Activated CD8-positive, alpha-beta memory T cell treated with anti-CD3 and anti-CD28 coated beads, Interleukin-2, amount 50 U/mL, for 24 hours (primary cell): ENCODE data around the gene MOB3A.
A peak's percentile ranks its signal among the peaks of the same experiment; 100 is the strongest.

Experiments
- DNase-seq: peaks from one replicate; pipeline ENCODE4 v3.0.0-alpha.2; 2020; ENCODE audit errors: extremely low read depth

The MOB3A gene

DNA sequence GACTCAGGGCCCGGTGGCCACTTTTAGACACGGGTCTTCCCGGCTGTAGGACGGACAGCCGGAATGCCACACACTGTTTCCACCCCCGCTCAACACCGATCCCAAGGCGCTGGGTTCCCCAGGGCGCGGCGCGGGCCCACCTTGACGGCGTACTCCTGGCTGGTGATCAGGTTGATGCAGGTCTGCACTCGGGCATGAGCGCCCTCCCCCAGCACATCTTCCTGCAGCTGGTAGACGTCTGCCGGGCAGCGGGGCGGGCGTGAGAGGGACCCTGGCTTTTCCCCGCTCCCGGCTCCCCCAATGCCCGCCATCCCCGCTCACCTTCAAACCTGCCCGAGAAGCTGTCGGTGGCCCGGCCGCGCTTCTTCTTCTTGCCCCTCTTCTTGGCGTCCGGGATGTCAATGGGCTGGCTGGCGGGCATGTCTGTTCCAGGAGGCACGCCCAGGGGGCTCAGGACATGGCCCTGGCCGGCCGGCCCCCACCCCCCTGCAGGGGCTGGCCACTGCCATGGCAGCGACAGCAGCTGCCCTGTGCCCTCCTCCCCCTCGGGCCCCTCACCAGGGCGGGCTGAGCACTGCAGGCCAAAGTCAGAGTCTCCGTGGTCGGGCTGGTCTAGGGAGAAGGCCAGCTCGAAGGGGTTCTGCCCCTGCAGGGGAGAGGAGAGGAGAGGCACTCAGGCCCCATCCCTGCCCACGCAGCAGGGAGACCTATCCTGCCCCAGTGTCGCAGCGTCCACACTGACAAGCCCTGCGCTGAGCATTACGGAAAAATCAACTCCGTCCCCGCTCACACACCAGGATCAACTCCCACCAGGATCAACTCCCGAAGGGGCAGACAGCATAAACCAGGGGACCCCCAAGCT lies 49.8 kb downstream of the MOB3A start:
- no peak for DNase-seq

DNA sequence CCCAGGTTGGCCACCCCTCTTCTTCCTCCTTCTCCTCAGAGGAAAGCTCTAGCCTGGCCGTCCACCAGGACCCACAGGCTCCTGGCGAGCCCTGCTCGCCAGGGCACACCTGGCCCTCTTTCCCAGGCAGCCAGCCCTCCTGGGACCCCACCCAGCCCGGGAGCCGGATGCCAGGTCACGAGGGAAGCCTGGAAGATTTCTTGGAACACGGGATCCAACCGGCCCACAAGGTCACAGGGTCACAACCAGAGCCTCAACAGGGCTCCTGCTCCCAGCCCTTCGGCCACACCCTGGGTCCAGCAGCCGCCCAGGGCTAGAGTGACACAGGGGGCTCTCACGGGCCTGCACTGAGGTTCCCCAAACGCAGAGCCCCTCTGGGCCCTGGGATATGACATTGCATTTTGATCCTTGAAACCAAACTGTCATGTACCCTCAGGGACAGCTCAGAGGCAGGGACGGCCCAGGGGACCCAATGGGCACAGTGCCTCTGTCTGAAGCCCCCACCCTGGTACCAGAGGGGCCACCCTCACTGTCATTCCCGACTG lies 50.6 kb downstream of the MOB3A start:
- DNase-seq = no peak

GRCh38 chr19:2044709-2045500 lies 51.2 kb downstream of the MOB3A start:
- no peak for DNase-seq

- DNase-seq = no peak
Measured at GRCh38 chr19:2043961-2044708, 52.0 kb downstream of the MOB3A start.

GRCh38 chr19:2043251-2043641 lies 52.9 kb downstream of the MOB3A start:
- DNase-seq = no peak

- no peak for DNase-seq
Measured at GRCh38 chr19:2042485-2043250, 53.5 kb downstream of the MOB3A start.

DNA sequence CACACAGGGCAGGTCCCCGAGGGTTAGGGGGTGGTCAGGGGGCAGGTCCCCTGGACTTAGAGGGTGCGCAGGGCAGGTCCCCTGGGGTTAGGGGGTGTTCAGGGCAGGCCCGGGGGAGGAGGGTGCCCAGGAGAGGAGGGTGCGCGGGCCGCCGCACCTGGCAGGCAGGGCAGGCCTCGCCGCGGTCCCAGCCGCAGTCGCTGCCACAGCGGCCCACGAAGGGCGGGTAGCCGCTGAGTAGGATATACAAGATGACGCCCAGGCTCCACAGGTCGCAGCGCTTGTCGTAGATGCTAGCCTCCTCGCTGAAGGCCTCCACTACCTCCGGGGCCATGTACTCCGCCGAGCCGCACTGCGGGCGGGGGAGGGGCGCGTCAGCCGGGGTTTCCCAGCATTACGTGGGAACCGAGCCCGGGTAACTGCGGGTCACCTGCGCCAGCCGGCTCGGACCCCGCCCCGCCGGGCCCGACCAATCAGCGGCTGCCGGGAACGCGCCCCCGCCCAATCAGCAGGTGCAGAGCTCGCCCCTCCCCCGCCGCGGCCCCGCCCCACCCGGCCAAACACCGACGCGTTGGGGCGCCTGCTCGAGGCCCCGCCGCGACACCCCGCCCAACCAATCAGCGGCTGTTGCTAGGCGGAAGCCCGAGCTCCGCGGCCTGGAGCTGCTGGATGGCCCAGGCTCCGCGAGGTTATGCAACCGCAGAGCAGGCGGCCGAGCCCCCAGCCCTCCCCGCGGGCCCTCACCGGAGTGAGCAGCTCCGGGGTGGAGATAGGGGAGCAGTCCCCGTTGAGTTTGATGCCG lies 54.2 kb downstream of the MOB3A start:
- DNase-seq = peak; percentile 96

GRCh38 chr19:2041433-2041682 lies 54.8 kb downstream of the MOB3A start:
- no peak for DNase-seq

DNA sequence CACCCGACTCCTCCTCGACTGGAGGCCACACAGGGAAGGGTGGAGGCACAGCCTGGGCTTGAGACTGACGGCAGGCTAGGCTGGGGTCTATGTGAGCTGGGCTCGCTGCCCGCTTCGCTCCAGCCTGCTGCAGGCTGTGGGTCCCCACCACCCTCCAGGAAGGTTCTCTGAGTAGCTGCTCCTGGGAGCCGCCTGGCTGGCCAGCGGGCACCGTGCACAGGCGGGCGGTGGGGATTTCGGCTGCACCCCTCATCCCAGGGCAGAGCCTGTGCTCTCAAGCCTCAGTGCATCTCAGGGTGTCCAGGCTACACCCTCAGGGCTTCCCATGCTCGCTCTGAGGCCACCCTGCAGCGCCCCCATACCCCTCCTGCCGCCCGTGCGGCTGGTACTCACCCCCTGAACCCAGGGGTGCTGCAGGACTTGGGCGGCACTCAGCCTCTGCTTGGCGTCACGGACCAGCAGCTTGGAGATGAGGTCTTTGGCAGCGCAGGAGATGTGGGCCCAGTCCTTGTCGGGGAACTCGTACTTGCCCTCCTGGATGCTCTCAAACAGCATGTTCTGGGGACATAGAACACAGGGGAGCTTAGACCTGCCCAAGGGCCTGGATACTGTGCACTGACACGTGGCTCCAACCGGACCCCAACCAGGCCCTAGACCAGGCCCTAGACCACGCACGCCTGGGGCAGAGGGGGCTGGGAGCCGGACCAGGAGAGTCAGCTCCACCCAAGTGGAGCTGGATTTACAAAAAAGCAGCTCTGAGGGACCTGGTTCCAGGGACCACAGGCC lies 55.3 kb downstream of the MOB3A start:
- no peak for DNase-seq

GRCh38 chr19:2039959-2040646 lies 56.0 kb downstream of the MOB3A start:
- DNase-seq = no peak

GRCh38 chr19:2039089-2039958 lies 56.8 kb downstream of the MOB3A start:
- no peak for DNase-seq

GRCh38 chr19:2038284-2039088 lies 57.6 kb downstream of the MOB3A start:
- no peak for DNase-seq

DNA sequence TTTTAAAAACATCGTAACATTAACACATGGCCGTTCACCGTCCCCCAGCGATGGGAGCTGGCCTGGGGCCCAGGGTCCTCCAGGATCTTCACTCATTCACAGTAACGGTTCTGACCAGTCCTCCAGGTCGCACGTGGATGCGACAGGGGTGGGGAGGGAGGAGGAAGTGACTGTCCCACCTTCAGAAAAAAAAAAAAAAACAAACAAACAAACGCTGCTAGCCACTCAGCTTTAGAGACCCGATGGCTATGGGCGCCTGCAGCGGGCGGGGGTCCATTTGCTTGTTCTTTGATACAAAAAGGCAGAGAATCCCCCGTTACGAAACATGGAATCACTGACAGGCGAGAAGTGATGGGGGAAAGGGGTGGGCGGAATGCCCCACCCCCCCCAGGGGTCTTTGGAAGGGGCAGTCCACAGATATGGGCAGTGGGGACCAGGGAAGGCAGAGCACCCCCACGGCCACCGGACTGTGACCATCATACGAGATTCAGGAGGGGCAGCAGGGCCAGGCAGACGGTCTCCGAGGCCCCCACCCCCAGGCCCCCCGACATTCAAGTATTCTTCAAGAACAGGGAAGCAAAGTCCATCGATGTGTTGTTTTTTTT lies 58.4 kb downstream of the MOB3A start:
- DNase-seq = no peak

DNA sequence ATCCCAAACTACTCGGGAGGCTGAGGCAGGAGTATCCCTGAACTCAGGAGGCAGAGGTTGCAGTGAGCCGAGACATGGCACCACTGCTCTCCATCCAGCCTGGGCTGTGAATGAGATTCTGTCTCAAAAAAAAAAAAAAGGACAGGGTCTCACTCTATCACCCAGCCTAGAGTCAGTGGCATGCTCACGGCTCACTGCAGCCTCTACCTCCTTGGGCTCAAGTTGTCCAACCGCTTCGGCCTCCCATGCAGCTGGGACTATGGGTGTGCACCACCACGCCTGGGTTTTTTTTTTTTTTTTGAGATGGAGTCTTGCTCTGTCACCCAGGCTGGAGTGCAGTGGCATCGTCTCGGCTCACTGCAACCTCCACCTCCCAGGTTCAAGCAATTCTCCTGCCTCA lies 59.7 kb downstream of the MOB3A start:
- no peak for DNase-seq

DNA sequence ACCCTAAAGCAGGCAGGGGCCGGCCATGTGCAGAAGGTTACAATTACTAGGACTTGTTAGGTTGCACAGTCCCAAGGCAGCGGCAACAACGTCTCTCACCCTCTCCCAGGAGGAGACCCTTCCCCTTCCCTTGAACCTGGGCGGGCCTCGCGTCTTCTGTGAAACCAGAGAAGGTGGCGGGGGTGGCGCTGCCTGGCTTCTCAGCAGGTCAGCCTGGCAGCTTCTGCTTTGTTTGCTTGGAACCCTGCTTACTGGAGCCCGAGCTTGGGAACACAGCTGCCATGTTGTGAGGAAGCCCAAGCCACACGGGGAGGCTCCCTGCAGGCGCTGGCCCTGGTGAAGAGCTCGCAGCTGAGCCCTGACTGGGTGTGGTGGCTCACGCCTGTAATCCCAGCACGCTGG lies 60.5 kb downstream of the MOB3A start:
- DNase-seq = no peak

- no peak for DNase-seq
Measured at GRCh38 chr19:2034729-2035589, 61.2 kb downstream of the MOB3A start.
